Measurements from ENCODE around the gene SPDYE6.
"Not testable (repeated sequence)": the region's sequence is repeated elsewhere in the genome, so short reads cannot be mapped to it uniquely, and the experiment has no call there.

The SPDYE6 gene, protein sequence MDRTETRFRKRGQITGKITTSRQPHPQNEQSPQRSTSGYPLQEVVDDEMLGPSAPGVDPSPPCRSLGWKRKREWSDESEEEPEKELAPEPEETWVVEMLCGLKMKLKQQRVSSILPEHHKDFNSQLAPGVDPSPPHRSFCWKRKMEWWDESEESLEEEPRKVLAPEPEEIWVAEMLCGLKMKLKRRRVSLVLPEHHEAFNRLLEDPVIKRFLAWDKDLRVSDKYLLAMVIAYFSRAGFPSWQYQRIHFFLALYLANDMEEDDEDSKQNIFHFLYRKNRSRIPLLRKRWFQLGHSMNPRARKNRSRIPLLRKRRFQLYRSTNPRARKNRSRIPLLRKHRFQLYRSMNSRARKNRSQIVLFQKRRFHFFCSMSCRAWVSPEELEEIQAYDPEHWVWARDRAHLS

DNA sequence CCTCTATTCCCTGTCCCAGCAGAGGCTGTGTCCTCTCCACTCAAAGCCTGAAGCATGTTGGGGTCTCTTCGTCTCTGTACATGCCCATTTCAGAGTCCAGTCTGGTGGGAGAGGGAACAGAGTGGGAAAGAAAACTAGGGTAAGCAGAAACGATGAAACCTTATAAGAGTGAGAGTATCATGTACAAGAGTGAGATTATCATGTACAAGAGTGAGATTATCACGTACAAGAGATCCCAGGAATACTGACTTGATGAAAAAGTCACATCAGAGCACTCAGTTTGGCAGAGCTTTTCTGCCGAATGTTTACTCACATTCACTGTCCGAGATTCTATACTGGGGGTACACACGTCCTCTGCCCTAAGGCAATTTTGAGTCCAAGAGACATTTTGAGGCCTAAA is at the start of gene SPDYE6:
TSS of gene SPDYE6 (minus strand) at position 101 of the 400 bp plus-strand sequence. CDS start 421 bp downstream, outside the sequence.
- not testable (repeated sequence) for DNase-seq (ENCODE audit: low read depth in 2 of 2)

DNA sequence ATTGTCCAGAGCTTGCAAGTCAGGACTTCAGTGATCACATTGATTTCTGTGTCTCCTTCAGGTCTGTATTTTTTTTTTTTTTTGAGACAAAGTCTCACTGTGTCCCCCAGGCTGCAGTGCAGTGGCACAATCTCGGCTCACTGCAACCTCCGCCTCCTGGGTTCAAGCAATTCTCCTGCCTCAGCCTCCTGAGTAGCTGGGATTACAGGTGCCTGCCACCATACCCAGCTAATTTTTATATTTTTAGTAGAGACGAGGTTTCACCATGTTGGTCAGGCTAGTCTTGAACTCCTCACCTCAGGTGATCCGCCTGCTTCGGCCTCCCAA is 48.6 kb upstream of the SPDYE6 start:
- DNase-seq (ENCODE audit: low read depth in 2 of 2): not testable (repeated sequence)

DNA sequence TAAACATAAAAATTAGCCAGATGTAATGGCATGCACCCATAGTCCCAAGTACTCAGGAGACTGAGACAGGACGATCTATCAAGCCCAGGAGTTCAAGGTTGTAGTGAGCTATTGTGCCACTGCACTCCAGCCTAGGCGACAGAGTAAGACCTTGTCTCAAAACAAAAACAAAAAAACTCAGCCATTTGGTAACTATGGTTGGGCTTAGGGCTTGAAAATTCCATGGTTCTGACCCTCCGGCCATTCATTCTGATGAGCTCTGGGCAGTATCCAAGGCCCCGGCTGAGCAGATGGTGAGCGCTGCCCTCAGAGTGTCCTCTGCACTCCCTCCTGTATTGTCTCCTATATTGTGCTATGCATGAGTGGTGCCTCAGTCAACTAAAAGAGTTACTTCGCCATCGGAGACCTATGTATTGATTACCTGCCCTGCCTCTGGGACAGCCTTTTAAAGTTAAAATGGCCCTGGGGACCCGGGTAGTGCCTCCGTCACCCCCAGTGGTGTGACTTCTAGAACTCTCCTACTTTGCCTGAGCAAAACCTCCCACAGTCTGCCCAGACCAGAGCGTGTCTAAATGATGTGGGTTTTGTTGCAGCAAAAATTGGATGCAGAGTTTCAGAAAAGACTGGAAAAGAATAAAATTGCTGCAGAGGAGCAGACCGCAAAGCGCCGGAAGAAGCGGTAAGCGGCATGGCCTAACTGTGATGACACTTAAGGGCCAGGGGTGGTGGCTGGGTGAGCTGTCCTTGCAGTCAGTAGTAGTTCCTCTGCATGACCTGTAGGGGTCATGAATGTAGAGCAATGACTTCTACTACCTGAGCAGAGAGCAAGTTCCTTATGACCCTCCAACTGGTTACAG is 48.0 kb upstream of the SPDYE6 start:
- peak in 1 of 2 donors; percentile 21 for DNase-seq (ENCODE audit: low read depth in 2 of 2)

DNA sequence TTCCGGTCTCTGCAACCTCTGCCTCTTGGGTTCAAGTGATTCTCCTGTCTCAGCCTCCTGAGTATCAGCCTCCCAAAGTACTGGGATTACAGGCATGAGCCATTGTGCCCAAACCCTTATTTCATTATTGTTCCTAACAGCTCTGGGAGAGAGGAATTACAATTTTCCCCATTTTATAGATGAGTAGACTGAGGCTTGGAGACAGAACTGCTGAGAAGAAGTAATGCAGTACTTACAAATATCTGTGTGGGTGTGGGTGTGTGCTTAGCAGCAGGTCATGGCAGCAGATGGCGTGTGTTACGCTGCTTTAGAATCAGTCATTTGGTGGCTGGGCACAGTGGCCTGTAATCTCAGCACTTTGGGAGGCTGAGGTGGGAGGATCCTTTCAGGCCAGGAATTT is 47.3 kb upstream of the SPDYE6 start:
- DNase-seq (ENCODE audit: low read depth in 2 of 2): no peak

DNA sequence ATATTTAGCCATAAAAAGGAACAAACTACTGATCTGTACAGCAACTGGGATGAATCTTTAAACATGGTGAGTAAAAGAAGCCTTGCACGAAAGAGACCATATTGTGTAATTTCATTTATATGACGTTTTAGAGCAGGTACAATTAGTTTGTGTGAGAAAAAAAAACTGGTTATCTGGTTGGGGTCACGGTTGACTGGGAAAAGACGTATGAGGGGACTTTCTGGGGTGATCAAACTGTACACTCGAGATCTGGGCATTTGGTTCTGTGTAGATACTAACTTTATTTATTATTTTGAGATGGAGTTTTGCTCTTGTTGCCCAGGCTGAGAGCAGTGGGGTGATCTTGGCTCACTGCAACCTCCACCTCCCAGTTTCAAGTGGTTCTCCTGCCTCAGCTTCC is 44.1 kb upstream of the SPDYE6 start:
- DNase-seq (ENCODE audit: low read depth in 2 of 2): no peak

DNA sequence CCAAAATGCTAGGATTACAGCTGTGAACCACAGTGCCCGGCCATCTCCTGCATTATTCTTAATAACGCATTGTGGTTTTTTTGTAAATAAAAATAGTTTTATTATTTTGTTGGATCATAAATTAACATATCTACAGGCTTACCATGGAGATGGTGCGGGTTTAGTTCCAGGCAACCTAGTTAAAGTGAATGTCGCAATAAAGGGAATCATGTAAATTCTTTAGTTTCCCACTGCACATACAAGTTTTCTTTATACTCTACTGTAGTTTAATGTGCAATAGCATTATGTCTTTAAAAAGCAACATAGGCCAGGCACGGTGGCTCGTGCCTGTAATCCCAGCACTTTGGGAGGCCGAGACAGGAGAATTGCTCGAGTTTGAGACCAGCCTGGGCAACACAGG is 42.3 kb upstream of the SPDYE6 start:
- no peak for DNase-seq (ENCODE audit: low read depth in 2 of 2)

DNA sequence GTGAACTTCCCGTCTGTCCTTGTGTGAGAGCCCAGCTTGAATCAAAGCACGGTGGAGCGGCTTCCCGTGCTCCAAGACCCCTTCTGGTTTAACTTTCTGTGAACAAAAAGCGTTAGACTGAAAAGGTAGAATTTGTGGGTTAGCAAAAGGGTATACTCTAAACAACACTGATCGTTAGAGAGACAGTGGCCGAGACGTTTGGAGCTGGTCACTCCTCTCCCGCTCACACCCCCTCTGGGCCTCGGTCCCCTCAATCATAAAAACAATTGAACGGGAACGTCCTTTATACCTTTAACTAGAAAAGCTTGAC is 40.4 kb upstream of the SPDYE6 start:
- DNase-seq (ENCODE audit: low read depth in 2 of 2): no peak

DNA sequence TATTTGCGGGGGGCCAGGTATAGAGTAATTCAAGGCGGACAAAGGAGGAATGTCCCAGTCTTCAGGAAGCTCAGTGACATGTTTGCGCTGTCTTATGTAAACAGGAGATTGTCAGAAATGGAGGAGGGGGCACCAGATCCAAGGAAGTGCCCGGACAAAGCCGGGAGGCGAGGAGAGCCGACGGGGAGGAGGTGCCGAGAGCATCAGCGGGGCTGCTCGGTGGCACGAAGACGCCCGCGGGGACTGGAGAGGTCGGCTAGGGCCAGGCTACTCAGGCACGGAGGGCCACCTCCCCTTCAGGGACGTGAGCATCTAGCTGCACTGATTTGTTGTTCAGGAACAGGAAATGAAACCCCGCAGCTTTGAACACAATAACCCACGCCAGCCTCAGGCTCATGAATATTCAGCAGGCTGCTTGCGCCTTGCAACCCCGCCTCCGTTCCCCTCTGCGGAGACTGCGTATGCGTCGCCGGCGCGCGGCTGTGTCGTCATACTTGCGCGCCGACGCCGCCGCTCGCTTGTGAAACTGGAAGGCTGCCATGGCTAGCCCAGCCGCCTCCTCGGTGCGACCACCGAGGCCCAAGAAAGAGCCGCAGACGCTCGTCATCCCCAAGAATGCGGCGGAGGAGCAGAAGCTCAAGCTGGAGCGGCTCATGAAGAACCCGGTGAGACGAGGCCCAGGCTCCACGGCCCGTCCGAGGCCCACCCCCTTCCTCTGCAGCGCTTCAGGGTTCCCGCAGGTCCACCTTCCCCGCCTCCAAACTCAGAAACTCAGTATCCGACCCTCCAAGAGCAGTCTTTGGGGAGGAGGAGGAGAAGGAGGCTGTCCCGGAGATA is 39.8 kb upstream of the SPDYE6 start, which contains the start of gene PRKRIP1:
TSS of gene PRKRIP1 (plus strand) at position 491 of the 837 bp plus-strand sequence. CDS start at position 540, 49 bp downstream.
- DNase-seq (ENCODE audit: low read depth in 2 of 2): peak; percentile 59 to 68

DNA sequence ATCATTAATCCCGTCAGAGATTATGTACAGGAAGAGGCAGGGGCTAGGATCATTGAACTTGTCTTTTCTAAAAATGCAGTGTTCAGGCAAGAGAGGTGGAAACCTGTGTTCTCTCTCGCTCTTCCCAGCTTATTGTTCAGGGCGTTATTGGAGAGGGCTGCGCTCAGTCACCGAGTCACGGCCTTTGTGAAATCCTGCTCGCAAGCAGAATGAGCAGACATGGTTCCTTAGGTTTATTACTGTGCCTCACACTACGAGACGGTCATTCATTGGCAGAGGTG is 39.3 kb upstream of the SPDYE6 start:
- DNase-seq (ENCODE audit: low read depth in 2 of 2): no peak

DNA sequence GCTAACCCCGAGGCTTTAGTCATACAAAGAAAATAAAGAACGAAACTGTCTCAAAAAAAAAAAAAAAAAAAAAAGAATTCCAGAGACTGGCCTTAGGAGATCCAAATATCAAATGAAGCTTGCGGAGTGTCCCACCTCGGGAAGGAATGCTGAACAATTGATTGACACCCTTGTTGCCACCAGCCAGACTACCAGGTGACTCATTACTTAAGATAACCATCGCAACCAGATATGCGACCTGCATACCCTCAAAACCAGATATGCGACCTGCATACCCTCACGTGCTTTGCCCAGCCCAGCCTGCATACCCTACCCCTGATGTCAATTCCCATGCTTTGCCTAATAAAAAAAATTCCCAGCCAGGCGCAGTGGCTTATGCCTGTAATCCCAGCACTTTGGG is 37.2 kb upstream of the SPDYE6 start:
- no peak for DNase-seq (ENCODE audit: low read depth in 2 of 2)

DNA sequence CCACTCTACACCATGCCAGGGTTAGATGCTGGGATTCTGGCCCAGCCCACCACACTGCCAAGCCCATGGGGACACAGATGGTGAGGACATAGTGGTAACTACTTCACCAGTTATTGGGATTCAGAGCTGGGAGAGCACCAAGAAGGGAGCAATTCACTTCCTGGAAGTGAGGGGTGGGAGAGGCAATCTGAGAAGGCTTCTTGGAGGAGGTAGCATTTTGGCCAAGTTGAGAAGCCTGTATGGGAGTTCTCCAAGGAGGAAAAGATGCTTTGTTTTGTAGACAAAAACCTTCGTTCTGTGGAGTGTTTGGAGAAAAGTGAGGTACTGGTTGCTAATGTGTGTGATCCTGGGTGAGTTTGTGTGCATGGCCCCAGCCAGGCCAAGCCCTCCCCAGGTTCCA is 36.1 kb upstream of the SPDYE6 start:
- no peak for DNase-seq (ENCODE audit: low read depth in 2 of 2)

DNA sequence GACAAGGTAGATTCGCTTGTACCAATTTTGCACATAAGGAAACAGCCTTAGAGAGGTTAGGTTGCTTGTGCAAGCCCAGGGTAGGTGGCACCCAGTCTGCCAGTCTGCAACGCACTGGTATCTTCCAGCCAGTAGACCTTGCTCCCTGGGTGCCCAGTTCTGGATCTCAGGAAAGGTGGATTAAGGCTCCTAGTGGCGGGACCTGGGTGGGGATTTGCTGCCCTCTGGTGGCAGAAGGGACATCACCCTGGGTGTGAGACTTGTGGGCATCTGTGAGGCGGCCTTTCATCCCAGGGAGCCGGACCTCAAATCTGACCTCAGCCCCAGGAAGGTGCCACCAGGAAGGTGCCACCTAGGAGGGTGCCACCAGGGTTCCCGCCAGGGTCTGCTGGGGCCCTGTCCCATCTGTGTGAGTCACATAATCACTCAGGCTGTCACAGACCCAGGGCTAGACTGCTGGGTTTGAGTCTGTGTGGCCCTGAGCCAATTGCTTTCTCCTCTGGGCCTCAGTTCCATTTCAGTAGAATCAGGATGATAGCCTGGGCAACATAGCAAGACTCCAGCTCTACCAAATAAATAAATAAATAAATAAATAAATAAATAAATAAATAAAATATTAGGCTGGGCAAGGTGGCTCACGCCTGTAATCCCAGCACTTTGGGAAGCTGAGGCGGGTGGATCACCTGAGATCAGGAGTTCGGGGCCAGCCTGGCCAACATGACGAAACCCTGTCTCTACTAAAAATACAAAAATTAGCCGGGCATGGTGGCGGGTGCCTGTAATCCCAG is 34.6 kb upstream of the SPDYE6 start:
- peak; percentile 54 to 57 for DNase-seq (ENCODE audit: low read depth in 2 of 2)

DNA sequence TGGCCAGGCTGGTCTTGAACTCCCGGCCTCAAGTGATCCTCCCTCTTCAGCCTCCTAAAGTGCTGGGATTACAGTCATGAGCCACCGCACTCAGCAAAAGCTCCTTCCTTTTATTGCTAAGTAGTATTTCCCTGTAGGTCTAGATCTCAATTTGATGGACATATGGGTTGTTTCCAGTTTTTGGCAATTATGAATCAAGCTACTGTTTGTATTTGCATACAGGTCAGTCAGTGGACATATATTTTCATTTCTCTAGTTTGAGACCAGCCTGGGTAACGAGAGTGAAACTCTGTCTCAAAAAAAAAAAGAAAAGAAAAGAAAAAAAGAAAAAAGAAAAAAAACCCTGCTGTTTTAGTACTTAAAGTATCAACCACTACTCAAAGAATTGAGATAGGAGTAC is 33.6 kb upstream of the SPDYE6 start:
- no peak for DNase-seq (ENCODE audit: low read depth in 2 of 2)

DNA sequence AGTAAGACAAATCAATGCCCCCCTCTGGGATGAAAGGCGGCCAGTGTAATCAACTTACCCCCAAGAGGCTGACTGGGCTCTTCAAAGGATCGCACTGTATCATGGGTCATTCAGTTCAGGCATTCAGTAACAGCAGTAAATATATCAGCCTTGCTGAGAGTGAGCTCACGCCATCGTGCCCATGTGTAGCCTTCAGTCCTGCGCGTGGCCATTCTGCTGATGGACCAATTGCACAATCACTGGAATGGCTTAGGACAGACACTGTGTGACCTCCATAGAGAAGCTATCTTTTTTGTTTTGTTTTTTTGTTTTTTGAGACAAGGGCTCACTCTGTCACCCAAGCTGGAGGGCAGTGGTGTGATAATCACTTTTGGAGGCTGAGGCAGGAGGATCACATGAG is 30.8 kb upstream of the SPDYE6 start:
- DNase-seq (ENCODE audit: low read depth in 2 of 2): no peak

DNA sequence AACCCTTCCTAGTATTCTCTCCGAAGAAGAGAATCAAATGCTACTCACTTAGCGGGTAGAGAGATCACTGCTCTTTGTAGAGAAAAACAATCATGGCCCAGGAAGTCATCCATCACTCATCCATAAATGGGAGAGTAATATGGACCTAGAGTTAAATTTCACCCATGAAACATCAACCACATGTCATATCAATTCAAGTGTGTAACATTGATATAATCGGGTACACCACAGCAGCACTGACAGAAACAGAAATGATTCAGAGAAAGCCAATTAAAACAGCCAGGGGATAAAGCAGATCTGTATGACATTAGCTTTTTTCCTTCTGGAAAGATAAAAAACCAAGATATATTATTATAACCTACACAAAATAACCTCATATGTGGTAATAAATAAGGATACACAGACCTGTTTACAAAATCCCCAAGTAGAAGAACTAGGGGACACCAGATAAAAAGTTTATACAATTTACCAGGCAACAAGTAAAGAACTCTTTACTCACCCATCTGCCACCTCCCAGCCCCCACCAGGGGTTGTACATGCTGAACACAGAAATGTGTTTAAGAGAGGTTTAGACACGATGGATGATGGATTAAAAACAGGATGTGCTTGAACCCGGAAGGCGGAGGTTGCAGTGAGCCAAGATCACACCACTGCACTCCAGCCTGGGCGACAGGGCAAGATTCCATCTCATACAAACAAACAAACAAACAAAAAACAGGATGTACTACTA is 25.6 kb upstream of the SPDYE6 start:
- DNase-seq (ENCODE audit: low read depth in 2 of 2): not testable (repeated sequence)

DNA sequence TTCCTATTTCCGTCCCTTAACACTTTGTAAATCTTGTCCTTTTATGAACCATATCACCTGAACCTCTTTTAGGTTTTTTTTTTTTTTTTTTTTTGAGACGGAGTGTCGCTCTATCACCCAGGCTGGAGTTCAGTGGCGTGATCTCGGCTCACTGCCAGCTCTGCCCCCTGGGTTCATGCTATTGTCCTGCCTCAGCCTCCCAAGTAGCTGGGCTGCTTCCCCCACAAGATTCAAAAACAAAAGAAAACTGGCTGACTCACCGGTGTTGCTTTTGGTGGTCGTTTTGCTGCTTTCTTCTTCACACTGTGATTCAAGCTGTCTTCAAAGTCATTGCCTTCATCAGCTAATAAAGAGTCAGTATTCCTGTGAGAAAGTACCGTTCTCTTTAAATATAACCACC is 24.6 kb upstream of the SPDYE6 start:
- DNase-seq (ENCODE audit: low read depth in 2 of 2): not testable (repeated sequence)

DNA sequence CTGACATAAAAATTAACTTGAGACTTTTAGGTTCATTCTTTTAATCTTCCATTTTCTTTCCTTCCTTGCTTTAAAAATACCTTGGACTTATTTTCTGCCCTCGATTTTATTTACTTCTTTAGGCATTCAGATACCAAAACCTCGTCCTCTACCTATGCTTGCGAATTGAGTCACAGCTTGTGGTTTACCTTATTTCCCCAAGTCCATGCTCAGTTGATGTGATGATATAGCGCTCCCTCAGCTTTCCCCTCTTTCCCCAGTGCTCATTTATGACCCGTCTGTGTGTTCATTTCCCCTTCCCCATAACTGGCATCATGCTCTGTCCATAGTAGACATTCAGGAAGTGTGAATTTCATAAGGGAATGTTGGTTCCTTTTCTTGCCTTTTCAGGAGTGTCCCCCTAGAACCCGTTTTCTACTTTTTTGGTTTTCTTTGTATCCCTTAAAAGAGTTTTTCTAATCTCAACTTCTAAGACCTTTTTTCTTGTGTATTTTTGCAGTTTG is 20.8 kb upstream of the SPDYE6 start:
- no peak for DNase-seq (ENCODE audit: low read depth in 2 of 2)

DNA sequence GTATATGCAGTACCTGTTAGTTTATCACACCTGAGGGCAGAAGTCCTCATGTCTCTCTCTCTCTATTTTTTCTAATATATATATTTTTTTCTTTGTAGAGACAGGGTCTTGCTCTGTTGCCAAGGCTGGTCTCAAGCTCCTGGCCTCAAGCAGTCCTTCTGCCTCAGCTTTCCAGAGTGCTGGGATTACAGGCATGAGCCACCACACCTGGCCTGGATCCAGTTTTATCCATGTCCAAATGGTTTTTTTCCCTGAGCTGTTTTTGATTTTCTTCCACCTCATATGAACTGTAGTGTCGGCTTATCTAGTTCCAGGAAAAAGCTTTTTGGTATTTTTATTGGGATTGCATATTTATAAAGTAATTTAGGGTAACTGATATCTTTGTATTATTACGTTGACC is 16.6 kb upstream of the SPDYE6 start:
- not testable (repeated sequence) for DNase-seq (ENCODE audit: low read depth in 2 of 2)

DNA sequence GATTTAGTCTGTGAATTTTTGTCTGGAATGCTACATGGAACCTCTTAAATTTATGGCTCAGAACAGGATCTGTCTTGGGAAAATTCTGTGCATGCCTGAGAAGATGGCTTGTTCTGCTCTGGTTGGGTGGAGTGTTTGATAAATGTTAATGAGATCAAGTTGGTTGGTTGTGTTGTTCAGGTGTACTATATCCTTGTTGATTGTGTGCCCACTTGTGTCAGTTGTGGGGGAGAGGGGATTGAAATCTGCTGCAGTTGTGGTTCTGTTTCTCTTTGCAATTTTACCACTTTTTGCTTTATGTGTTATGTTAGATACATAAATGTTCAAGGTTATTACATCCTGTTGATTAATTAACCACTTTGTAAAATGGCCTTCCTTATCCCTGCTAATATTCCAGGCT is 13.8 kb upstream of the SPDYE6 start:
- DNase-seq (ENCODE audit: low read depth in 2 of 2): not testable (repeated sequence)

DNA sequence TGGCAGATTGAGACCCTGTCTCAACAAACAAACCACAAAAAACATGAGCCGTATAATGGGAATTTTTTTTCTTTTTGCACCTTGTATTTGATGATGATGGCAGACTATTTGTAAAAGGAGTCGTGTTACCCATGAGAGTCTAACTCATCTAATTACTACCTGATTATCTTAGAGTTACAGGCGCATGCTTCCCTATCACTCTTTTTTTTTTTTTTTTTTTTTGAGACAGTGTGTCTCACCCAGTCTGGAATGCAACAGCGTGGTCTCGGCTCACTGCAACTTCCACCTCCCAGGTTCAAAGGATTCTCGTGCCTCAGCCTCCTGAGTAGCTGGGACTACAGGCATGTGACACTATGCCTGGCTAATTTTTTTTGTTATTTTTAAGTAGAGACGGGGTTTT is 9.1 kb upstream of the SPDYE6 start:
- not testable (repeated sequence) for DNase-seq (ENCODE audit: low read depth in 2 of 2)

Measured in activated CD4-positive, alpha-beta T cell treated with anti-CD3 and anti-CD28 coated beads for 24 hours (primary cell).